C4-2B (cell line): ENCODE results near the gene KCNIP4.

ENCODE experiments used
- H3K27ac ChIP-seq: fragments of 450-650 bp; 2 replicates; pipeline ENCODE4 v1.5.1; 2017
- ZFX ChIP-seq: fragments of 450-650 bp; IDR thresholded peaks from 2 replicates; pipeline ENCODE4 v1.6.1; 2017
- TF ChIP-seq, protein P1 (sequence below): fragments of 450-650 bp; conservative IDR thresholded peaks from 2 replicates; pipeline ENCODE4 v1.5.1; 2017; ENCODE audit warnings: mild to moderate bottlenecking

The KCNIP4 gene

DNA sequence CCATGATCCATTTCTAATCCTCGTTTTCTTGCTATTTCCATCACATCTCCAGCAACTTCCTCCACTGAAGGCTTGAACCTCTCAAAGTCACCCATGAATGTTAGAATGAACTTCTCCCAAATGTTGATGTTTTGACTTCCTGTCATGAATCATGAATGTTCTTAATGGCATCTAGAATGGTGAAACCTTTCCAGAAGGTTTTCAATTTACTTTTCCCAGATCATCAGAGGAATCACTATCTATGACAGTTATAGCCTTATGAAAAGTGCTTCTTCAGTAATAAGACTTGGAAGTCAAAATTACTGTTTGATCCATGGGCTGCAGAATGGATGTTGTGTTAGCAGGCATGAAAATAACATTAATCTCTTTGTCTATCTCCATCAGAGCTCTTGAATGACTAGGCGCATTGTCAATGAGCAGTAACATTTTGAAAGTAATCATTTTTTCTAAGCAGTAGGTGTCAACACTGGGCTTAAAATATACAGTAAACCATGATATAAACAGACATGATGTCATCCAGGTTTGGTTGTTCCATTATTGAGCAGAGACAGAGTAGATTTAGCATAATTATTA lies 268.2 kb downstream of the KCNIP4 start:
- TF ChIP-seq ZFX: no peak
- TF ChIP-seq, protein P1, sequence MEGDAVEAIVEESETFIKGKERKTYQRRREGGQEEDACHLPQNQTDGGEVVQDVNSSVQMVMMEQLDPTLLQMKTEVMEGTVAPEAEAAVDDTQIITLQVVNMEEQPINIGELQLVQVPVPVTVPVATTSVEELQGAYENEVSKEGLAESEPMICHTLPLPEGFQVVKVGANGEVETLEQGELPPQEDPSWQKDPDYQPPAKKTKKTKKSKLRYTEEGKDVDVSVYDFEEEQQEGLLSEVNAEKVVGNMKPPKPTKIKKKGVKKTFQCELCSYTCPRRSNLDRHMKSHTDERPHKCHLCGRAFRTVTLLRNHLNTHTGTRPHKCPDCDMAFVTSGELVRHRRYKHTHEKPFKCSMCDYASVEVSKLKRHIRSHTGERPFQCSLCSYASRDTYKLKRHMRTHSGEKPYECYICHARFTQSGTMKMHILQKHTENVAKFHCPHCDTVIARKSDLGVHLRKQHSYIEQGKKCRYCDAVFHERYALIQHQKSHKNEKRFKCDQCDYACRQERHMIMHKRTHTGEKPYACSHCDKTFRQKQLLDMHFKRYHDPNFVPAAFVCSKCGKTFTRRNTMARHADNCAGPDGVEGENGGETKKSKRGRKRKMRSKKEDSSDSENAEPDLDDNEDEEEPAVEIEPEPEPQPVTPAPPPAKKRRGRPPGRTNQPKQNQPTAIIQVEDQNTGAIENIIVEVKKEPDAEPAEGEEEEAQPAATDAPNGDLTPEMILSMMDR: no peak
- H3K27ac ChIP-seq: no peak overlapping the region

DNA sequence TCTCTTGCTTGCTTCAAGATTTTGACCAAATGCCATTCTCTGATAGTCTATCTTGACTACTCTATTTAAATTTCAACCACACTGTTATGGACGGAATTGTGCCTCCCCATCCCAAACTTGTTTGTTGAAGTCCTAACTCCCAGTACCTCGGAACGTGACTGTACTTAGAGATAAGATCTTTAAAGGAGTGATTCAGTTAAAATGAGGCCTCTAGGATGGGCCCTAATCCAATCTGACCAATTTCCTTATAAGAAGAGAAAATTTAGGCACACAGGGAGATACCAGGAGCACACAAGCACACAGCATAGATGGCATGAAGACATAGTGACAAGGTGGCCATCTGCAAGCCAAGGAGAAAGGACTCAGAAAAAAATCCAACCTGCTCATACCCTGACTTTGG lies 269.9 kb downstream of the KCNIP4 start:
- no peak overlapping the region for H3K27ac ChIP-seq
- no peak for TF ChIP-seq ZFX
- TF ChIP-seq, protein P1: no peak

DNA sequence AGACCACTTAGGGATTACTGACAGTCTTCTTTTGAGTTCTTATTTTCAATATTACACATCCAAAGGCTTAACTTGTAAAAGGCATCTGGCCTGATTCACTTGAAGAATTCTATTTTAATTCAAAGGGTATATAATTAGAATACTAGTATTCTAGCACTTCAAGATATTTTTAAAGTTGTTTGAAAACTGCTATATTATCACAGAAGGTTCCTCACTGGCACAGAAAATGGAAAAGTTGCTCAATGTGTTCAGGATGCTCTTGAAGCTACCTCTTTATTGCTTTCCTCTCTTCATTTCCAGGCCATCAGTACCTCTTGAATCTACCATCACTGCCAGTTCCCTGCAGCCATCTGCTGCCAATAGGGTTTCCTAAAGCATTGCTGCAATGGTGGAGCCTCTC lies 271.4 kb downstream of the KCNIP4 start:
- no peak overlapping the region for H3K27ac ChIP-seq
- TF ChIP-seq, protein P1: no peak
- TF ChIP-seq ZFX: no peak

DNA sequence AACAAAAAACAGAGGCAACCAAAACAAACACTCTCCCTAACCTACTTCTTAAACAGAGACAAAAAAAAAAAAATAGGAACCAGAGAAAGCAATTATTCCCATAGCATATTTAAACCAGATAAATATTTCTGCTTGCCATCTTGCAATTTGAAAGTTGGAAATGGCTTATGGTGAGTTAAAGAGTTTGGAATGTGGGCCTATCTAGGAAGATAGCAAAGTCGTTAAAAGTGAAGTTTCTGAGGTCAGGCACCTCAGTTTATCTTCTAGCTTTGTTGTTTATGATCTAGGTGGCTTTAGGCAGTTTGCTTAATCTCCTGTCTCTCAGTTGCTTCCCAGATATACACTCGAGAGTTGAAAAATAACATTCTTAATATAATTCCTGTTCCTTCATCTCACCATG lies 284.2 kb downstream of the KCNIP4 start:
- no peak overlapping the region for H3K27ac ChIP-seq
- TF ChIP-seq ZFX: no peak
- TF ChIP-seq, protein P1: no peak

- H3K27ac ChIP-seq: no peak overlapping the region
- TF ChIP-seq, protein P1: no peak
- TF ChIP-seq ZFX: no peak
Observed at GRCh38 chr4:21656832-21657231, 291.7 kb downstream of the KCNIP4 start.

GRCh38 chr4:21655031-21655430 lies 293.5 kb downstream of the KCNIP4 start:
- H3K27ac ChIP-seq: no peak overlapping the region
- no peak for TF ChIP-seq ZFX
- TF ChIP-seq, protein P1: no peak

DNA sequence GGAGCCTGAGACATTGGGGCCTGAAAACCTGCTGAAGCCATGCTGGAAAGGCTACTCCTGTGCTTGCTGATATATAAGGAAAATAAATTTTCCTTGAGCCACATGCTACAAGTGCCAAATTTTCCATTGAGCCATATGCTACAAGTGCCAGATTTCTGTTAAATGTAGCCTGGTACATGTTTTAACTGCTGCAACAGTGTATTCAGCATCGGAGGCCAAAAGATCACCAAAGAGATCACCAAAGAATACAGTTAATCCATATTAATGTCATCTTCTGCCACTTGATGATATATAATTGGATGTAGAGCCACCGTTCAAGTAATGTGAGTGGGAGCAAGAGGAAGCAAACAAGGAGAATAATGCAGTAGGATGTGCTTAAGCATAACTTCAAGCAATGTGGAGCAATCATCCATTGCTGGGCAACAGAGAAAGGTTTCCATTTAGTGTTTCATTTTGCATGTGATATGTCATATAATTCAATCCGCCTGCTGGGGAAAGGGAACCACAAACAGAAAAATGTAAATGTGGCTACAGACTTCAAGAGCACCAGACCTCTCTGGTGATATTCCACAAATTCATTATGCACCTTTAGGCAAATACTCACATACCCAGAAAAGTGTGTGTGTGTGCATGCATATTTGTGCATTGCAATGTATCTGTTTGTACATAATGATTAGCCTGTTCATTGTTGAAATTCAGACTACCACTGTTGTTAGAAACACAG lies 295.9 kb downstream of the KCNIP4 start:
- H3K27ac ChIP-seq: no peak overlapping the region
- TF ChIP-seq, protein P1: no peak
- no peak for TF ChIP-seq ZFX
